Small intestine (tissue), 7 donors: ENCODE results near the gene MATN4. TPM values are rescaled to one million over a fixed set of nuclear protein-coding genes. Genes with fewer than 3 reads are reported as not detected.

Experiments used
- DNase-seq, 2 donors: peaks; one replicate each; pipeline versions ENCODE4 v3.0.0 to v3.0.0-alpha.2; 2013
- FAIRE-seq: peaks from 2 replicates; lab custom pipeline; 2012; peaks lifted over from hg19 to GRCh38; lab: Jason Lieb, UNC
- H3K27ac ChIP-seq, 3 donors: one replicate each; pipeline ENCODE4 v1.5.1; 2013; ENCODE audit warnings: low read length in 2 of 3, mild to moderate bottlenecking in 2 of 3, control low read depth in 1 of 3, inconsistent platforms in 1 of 3, low read depth in 1 of 3, moderate library complexity in 1 of 3
- H3K27me3 ChIP-seq, 3 donors: one replicate each; pipeline ENCODE4 v1.6.1; 2013; ENCODE audit warnings: low read length in 3 of 3, inconsistent platforms in 1 of 3; ENCODE audit not compliant: control insufficient read depth in 3 of 3, insufficient read depth in 3 of 3
- H3K36me3 ChIP-seq, 3 donors: one replicate each; pipeline ENCODE4 v1.6.1; 2013; ENCODE audit warnings: low read length in 3 of 3, inconsistent platforms in 1 of 3, low read depth in 1 of 3, mild to moderate bottlenecking in 1 of 3, moderate library complexity in 1 of 3; ENCODE audit not compliant: control insufficient read depth in 3 of 3, insufficient read depth in 2 of 3
- H3K4me1 ChIP-seq, 3 donors: one replicate each; pipeline ENCODE4 v1.6.1; 2013; ENCODE audit warnings: low read length in 2 of 3, inconsistent platforms in 1 of 3, low read depth in 1 of 3, mild to moderate bottlenecking in 1 of 3, moderate library complexity in 1 of 3; ENCODE audit not compliant: control insufficient read depth in 3 of 3, insufficient read depth in 2 of 3
- H3K4me3 ChIP-seq, 3 donors: one replicate each; pipeline ENCODE4 v1.5.1; 2013; ENCODE audit warnings: low read length in 3 of 3, control low read depth in 1 of 3, inconsistent platforms in 1 of 3, low read depth in 1 of 3, mild to moderate bottlenecking in 1 of 3, moderate library complexity in 1 of 3
- H3K9me3 ChIP-seq, 2 donors: one replicate each; pipeline ENCODE4 v1.6.1; 2013; ENCODE audit warnings: low read depth in 1 of 2, low read length in 1 of 2; ENCODE audit not compliant: control insufficient read depth in 2 of 2, insufficient read depth in 1 of 2
- WGBS, 3 donors: extraction: QIAGEN DNeasy Blood & Tissue Kit; methylation state at CpG; one replicate each; pipeline ENCODE4 v1.1.7; 2013; 5-methylcytosine and 5-hydroxymethylcytosine counted together
- polyA plus RNA-seq, 4 donors: library from polyadenylated mRNA; stranded (reverse) in 3 of 4; unstranded in 1 of 4; fragments of 200-250 nt in 3 of 4; fragments of 120-200 nt in 1 of 4; gene quantifications; one replicate each; pipeline versions ENCODE4 v1.2.1 to v1.2.3, GENCODE V29; 2013
- donor health status: healthy with polysubstance abuse.
- donor health status: control.
- donor health status: control.
- donor health status: Bipolar disorder and iron deficiency.
- donor health status: healthy.

Gene MATN4
- polyA plus RNA-seq, 4 donors = 0.07 TPM; not detected in 3

GRCh38 chr20:45323731-45324130, 15.6 kb upstream of the MATN4 start:
- Histone ChIP-seq H3K9me3 (no peaks in the 10 kb centered on the region), H3K4me1 (peaks cover 0 to 7% (median 0%) of the 10 kb centered on the region in 3 donors), H3K27me3 (peaks cover 0 to 3% (median 0%) of the 10 kb centered on the region in 3 donors), H3K4me3 (no peak overlapping the region), H3K36me3 (peaks cover 2 to 29% (median 13%) of the 10 kb centered on the region in 3 donors), H3K27ac (no peak overlapping the region)
- FAIRE-seq = no peak
- no peak for DNase-seq

DNA sequence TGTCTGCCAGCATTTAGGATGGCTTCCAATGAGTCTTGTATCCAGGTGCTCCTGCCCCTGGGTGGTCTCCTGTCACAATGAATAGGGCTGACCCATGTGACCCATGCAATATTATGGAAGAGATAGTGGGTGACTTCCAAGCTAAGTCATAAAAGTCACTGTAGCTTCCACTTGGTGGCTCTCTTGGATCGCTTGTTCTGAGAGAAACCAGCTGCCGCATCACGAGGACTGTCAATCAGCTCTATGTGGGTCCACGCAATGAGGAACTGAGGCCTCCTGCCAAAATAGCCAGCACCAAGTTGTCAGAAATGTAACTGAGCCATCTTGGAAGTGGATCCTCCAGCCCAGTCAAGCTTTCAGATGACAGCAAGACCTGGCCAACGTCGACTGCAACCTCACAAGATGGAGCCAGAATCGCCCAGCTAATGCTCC, 14.9 kb upstream of the MATN4 start:
- H3K4me3 ChIP-seq = no peak overlapping the region
- H3K36me3 ChIP-seq = peaks cover 0 to 24% (median 8%) of the 10 kb centered on the region in 3 donors
- H3K27ac ChIP-seq = no peak overlapping the region
- peaks cover 0 to 7% (median 0%) of the 10 kb centered on the region in 3 donors for H3K4me1 ChIP-seq
- no peak for FAIRE-seq
- peak; percentile 77 for DNase-seq
- H3K27me3 ChIP-seq = peaks cover 0 to 10% (median 0%) of the 10 kb centered on the region in 3 donors
- no peaks in the 10 kb centered on the region for H3K9me3 ChIP-seq
- 22 to 52% (median 38%) methylated on average over 7 of the region's 7 CpGs for WGBS, 3 donors

DNA sequence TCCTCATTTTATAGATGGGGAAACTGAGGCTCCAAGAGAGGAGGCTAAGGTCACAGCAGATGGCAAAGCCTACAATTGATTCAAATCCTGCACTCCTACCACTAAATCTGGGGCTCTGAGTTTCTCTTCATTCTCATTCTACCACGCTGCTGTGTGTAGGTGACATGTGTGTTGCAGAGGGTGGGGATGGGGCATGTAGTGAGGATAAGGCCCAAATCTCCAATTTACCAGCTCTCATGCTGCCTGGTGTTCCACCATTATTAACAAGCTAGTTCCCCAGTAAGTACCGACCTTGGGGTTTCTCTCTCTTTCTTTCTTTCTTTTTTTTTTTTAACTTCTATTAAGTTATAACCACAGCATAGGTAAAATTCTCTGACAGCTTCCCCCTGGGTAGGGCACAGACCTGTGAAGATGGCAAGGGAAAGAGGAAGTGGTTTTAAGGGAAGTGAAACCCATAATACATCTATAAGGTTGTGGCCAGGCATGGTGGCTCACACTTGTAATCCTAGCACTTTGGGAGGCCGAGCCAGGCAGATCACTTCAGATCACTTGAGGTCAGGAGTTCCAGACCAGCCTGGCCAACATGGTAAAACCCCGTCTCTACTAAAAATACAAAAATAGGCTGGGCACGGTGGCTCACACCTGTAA, 13.0 kb upstream of the MATN4 start:
- DNase-seq (no peak), FAIRE-seq (no peak)
- Histone ChIP-seq H3K27ac (no peak overlapping the region), H3K36me3 (peaks cover 0 to 11% (median 5%) of the 10 kb centered on the region in 3 donors), H3K4me3 (no peak overlapping the region), H3K9me3 (no peaks in the 10 kb centered on the region), H3K4me1 (peaks cover 0 to 7% (median 0%) of the 10 kb centered on the region in 3 donors), H3K27me3 (peaks cover 0 to 29% (median 8%) of the 10 kb centered on the region in 3 donors)
- 59 to 73% (median 65%) methylated on average over 5 of the region's 5 CpGs for WGBS, 3 donors

GRCh38 chr20:45318948-45319347, 10.8 kb upstream of the MATN4 start:
- DNase-seq (no peak), FAIRE-seq (no peak)
- 60 to 85% (median 83%) methylated on average over 2 of the region's 2 CpGs for WGBS, 3 donors
- Histone ChIP-seq H3K4me3 (no peak overlapping the region), H3K27ac (no peak overlapping the region), H3K27me3 (peaks cover 0 to 39% (median 10%) of the 10 kb centered on the region in 3 donors), H3K4me1 (peaks cover 0 to 7% (median 0%) of the 10 kb centered on the region in 3 donors), H3K36me3 (no peaks in the 10 kb centered on the region), H3K9me3 (no peaks in the 10 kb centered on the region)

DNA sequence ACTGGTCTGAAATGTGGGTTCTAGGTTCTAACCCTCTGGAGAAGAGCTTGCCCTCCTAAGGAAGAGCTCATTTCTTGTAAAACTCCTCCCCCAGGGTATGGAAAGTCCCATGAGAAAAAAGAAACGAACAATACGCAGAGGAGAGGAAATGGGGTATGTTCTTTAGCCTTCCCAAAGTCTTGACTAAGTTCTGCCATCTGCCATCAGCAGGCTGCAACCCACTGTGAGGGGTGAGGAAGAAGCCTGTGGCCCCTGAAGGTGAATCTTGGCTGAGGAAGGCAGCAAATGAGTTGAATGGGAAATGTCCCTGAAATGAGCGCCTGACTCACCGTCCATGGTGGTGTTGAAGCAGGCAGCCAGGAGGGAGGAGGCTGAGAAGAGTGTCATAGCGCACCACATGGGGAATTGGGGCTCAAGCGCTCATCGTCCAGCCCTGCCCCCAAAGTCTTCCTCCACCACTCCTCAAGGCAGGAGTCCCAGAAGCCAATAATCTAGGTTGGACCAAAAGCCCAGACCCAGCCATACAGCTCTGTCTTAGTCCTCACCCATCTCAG, 10.4 kb upstream of the MATN4 start:
- Histone ChIP-seq H3K4me3 (no peak overlapping the region), H3K27me3 (peaks cover 0 to 43% (median 10%) of the 10 kb centered on the region in 3 donors), H3K9me3 (no peaks in the 10 kb centered on the region), H3K36me3 (no peaks in the 10 kb centered on the region), H3K27ac (no peak overlapping the region), H3K4me1 (peaks cover 0 to 7% (median 0%) of the 10 kb centered on the region in 3 donors)
- FAIRE-seq (no peak), DNase-seq (no peak)
- WGBS, 3 donors = 73 to 77% (median 74%) methylated on average over 7 of the region's 7 CpGs

- H3K36me3 ChIP-seq = no peaks in the 10 kb centered on the region
- no peak for DNase-seq
- H3K9me3 ChIP-seq = no peaks in the 10 kb centered on the region
- no peak overlapping the region for H3K4me3 ChIP-seq
- no peak overlapping the region for H3K27ac ChIP-seq
- 66 to 76% (median 72%) methylated on average over 3 of the region's 3 CpGs for WGBS, 3 donors
- peaks cover 0 to 46% (median 10%) of the 10 kb centered on the region in 3 donors for H3K27me3 ChIP-seq
- no peak for FAIRE-seq
- peaks cover 0 to 7% (median 0%) of the 10 kb centered on the region in 3 donors for H3K4me1 ChIP-seq
Measured at GRCh38 chr20:45317826-45318225, 9.7 kb upstream of the MATN4 start.

DNA sequence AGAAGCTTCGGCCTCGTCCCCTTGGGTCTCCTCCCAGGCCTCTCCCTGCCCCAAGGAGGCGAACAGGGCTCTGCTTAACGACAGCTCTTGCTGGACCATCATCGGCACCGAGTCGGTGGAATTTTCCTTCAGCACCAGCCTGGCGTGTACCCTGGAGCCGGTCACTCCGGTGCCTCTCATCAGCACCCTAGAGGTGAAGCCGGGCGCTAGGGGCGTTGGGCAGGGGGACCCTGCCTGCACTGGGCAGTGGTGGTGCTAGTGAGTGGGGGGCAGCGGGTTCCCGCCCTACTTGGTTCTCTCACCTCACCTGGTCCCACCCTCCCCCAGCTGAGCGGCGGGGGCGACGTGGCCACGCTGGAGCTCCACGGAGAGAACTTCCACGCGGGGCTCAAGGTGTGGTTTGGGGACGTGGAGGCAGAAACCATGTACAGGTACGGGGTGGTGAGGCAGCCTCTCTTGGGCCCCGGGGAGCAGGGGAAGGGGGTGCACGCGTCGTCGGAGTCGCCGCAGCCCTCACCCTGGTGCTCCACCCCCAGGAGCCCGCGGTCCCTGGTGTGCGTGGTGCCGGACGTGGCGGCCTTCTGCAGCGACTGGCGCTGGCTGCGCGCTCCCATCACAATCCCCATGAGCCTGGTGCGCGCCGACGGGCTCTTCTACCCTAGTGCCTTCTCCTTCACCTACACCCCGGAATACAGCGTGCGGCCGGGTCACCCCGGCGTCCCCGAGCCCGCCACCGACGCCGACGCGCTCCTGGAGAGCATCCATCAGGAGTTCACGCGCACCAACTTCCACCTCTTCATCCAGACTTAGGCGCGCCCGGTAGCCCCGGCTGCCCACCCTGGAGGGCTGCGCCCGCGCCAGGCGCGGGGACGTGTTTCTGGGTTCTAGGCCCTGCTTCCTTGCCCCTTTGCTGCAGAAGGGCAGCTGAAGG, 8.3 kb upstream of the MATN4 start:
- Histone ChIP-seq H3K4me1 (no peaks in the 10 kb centered on the region), H3K9me3 (no peaks in the 10 kb centered on the region), H3K27ac (no peak overlapping the region), H3K4me3 (no peak overlapping the region), H3K36me3 (no peaks in the 10 kb centered on the region), H3K27me3 (peaks cover 0 to 60% (median 15%) of the 10 kb centered on the region in 3 donors)
- 22 to 44% (median 33%) methylated on average over 50 to 71 of the region's 71 CpGs for WGBS, 3 donors
- FAIRE-seq = no peak
- DNase-seq = no peak

- Histone ChIP-seq H3K9me3 (no peaks in the 10 kb centered on the region), H3K36me3 (no peaks in the 10 kb centered on the region), H3K4me1 (no peaks in the 10 kb centered on the region), H3K27me3 (peaks cover 0 to 65% (median 15%) of the 10 kb centered on the region in 3 donors), H3K4me3 (no peak overlapping the region), H3K27ac (no peak overlapping the region)
- FAIRE-seq = no peak
- no peak for DNase-seq
- 84 to 91% (median 90%) methylated on average over 4 of the region's 4 CpGs for WGBS, 3 donors
Measured at GRCh38 chr20:45315672-45316071, 7.6 kb upstream of the MATN4 start.
